HG02571 (cell line): ENCODE measurements around the gene PRR29.
"Not testable (repeated sequence)": the region's sequence is repeated elsewhere in the genome, so short reads cannot be mapped to it uniquely, and the experiment has no call there.

ENCODE experiments used
- ATAC-seq: cut with Tn5 transposase; IDR thresholded peaks from one replicate; pipeline ENCODE4 v1.9.1; 2021; ENCODE audit warnings: mild to moderate bottlenecking, moderate library complexity; ENCODE audit not compliant: unreplicated experiment

PRR29 gene

GRCh38 chr17:63973930-63974593 is 24.1 kb upstream of the PRR29 start:
- ATAC-seq, result no peak

DNA sequence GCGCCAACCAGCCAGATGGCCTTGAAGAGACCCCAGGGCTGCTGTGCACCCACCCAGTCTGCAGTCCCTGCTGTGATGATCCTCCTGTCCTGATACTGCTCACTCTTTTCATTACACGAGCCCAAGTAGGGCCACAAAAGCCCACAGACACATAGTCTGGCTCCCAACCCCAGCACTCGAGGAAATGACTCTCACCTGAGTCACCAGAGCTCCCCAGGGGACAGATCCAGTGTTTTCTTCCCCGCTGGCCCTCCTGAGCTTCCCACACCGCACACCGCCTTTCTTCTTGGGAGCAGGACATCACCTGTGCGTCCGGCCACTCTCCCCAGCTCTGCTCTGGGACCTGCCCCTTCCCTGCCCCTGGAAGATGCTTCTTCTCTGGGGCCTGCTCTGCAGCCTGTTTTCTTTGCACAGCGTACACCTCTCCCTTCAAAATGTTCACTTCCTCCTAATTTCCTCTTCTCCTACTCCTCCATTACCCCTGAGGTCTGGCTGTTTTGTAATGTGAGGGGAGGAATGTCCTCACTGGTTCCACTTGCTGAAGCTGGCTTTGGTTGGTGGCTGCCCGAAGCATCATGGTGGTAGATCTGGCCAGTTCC is 23.5 kb upstream of the PRR29 start:
- ATAC-seq, result no peak

GRCh38 chr17:63975541-63976092 is 22.5 kb upstream of the PRR29 start:
- ATAC-seq, result no peak

DNA sequence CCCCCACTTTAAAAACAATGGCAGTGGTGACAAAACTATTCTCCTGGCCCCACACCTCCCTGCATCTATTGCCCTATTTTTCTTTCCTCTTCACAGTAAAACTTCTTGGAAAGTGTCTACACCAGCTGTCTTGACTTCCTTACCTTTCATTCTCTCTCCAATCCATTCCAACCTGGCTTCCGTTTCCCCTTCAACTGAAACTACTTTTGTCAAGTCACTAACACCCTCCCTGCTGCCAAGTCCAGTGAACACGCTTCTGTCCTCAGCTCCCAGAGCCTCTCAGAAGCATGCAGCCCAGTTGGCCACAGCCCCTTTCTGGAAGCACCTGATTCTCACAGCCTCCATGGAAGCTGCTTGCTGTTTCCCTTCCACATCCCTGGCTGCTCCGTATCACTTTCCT is 21.4 kb upstream of the PRR29 start:
- no peak for ATAC-seq

- no peak for ATAC-seq
Observed at GRCh38 chr17:63978272-63979200, 19.6 kb upstream of the PRR29 start.

DNA sequence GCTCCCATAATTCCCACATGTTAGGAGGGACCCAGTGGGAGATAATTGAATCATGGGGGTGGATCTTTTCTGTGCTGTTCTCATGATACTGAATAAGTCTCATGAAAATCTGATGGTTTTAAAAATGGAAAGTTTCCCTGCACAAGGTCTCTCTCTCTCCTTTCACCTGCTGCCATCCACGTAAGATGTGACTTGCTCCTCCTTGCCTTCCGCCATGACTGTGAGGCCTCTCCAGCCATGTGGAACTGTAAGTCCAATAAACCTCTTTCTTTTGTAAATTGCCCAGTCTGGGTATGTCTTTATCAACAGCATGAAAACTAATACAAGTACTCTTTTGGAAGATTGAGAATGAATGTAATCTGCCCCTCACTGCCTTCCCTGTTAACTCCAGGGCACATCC is 15.5 kb upstream of the PRR29 start:
- ATAC-seq, result not testable (repeated sequence)

DNA sequence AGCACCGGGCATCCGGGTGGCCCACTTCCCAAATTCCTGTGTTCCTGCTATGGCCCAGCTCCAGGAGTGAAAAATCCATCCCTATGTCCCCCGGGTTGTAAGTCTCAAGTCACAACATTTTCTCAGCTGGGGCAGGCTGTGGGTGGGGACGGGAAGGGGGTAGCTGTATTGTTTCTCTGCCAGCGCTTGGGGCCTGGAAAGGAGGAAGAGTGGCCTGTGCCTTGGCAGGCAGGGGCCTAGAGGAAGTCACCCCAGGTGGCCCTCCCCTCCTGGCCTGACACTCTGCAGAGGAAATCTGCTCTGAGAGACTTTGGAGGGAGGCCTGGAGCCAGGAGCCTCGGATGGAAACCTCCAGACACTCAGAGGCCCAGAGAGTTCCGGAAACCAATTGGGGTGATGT is 14.8 kb upstream of the PRR29 start:
- no peak for ATAC-seq

DNA sequence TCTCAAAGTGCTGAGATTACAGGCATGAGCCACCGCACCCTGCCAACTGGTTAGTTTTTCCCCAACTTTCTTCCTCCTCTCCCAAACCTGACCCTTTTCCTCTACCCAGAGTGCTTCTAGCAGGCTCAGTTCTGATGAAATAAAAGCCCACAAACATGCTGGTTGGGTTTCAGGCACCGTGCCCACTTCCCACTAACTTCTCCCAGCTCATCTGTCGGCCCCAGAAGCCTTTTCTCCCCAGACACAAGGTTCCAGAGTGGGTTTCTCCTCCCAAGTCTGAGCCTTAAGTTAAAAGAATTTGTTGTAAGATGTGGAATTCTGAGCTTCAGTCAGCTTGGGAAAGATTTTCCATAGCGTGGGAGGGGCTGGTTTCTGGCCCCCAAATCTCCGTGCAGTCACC is 13.9 kb upstream of the PRR29 start:
- ATAC-seq, result no peak

- ATAC-seq, result no peak
Observed at GRCh38 chr17:63984651-63985386, 13.3 kb upstream of the PRR29 start.

DNA sequence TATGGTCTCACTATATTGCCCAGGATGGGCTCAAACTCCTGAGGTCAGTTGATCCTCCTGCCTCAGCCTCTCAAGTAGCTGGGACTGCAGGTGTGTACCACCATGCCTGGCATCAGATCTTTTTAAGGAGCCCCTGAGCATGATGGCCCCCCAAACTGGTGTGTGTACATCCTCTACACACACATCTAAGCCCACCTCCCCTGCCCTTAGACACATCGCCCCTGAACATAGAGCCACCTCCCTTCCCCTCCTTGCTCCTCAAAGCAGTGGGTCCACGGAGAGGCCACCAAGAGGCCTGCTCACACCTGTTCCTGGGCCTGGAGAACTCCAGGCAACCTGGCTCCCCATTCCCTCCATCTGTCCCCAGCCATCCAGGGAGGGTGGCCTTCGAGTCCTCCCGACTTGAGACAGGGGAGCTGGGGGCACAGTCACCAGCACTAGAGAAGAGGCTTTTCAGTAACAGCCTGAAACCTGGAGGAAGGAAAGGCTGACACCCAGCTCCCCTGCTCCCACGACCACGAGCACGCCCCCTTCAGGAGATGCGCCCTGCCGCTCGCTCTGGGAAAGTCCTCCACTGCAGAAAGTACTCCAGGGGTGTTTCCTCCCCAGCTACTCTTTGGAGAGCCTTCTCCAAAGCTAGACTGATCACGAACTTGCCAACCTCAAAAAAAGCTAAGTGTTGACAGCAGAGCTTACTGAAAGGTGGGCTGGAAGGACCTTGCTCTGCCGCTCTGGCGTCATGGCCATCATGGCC is 12.6 kb upstream of the PRR29 start:
- no peak for ATAC-seq

GRCh38 chr17:63986821-63987220 is 11.3 kb upstream of the PRR29 start:
- no peak for ATAC-seq

DNA sequence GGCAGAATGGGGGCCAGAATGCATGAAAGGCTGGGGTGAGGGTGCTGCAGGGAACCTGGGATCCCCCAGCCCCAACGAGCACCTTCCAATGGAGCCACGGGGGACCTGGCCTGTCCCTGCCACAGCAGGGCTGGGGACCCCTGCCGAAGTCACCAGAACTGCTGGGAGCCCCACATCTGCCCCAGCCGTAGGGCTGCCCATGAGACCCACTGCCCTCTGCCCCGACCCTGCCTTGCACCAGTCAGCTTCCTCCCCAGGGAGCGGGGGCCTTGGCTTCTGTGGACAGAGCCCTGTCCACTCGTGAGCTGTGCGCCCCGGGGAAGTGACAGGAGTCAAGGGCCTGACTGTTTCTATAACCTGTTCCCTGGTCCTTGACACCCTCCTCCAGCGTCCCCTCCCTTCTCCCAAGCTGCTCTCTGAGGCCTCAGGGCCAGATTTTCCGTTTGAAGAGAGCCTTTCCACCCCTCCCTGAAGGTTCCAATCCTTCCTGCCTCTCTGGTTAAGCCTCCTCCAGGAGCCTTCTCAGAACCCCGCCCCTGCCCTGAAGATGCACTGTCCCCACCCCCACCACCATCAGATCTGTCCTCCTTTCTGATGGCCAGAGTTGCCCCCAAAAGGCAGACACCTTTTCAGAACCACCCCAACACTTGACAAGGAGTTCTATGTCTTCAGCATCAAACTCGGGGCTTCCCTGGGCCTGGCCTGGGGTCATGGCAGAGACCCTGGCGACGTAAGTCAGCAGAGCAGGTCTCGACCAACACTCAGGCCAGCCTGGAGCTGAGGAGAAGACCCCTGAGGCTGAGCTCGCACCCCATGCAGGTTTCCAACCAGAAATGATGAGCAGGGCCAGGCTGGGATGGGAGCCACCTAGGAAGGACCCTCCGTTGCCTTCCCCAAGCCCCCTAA is 10.7 kb upstream of the PRR29 start:
- ATAC-seq, result no peak

- ATAC-seq, result no peak
Observed at GRCh38 chr17:63988127-63988478, 10.0 kb upstream of the PRR29 start.

- ATAC-seq, result no peak
Observed at GRCh38 chr17:63988741-63989621, 9.2 kb upstream of the PRR29 start.

DNA sequence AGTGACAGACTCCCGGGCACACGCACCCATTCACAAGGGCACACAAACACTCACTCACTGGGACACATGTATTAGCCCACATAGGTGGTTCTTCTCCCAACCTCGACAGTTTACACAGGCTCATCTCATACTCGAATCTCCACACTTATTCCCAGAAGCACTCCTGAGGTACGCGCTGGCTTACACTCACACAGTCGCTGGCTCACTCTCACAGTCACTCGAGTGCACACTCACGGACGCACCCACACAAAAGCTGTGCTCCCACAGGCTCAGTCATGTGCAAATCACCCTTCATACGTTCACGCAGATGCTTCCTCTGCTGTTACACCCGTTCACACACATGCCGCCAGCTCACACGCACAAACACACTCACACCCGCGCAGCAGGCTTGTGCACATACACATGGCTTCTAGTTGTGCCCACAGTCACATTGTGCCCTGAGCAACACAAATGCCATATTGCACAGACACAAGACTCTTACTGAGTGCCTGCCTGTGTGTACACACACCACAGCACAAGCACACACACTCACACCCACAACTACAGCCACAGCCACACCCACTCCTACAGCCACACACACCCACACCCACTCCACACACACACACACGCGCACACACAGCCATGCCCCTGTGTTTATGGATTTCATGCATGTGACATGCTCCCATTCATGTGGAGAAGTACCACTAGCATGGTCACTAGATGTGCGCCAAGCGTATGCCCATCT is 8.4 kb upstream of the PRR29 start:
- no peak for ATAC-seq

GRCh38 chr17:63991611-63992010 is 6.5 kb upstream of the PRR29 start:
- ATAC-seq, result no peak

- ATAC-seq, result no peak
Observed at GRCh38 chr17:63993368-63993985, 4.7 kb upstream of the PRR29 start.
